Measurements from ENCODE around the gene C4orf17.

C4orf17 gene

DNA sequence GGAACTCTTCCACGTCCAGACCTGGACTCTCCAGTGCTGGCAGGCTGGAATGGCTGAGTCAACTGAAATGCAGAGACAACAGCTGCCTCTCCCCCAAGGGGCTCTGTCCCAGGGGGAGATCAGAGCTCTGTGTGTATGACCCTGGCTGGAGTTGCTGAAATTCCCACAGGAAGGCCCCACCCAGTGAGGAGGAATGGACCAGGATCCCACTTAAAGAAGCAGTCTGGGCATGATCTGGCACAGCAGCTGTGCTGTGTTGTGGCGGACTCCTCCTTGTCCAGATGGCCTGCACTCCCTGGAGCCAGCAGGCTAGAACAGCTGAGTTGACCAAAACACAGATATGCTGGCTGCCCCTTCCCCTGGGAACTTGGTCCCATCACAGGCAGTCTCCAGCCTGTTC lies 25.4 kb downstream of the C4orf17 start:
- no peak for DNase-seq (ENCODE audit: extremely low read depth in 1 of 2, low read depth in 1 of 2)

DNA sequence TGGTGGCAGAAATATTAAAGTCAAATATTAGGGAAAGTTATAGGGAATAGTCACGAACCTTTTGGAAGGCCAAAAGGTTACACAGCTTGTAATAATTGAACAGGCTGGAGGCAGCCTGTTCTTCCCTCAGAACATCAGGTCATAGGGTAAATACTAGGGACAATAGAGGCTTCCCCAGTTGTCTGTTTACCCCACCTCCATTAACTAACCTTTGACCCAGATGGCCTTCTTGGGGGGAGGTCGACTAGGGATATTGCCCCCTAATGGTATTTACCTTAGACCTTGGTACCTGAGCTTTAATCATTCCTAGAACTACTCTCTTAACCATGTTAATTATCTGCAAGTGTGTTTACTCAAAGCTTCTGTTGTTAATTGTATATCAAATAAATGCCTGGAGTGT lies 26.0 kb downstream of the C4orf17 start:
- DNase-seq (ENCODE audit: extremely low read depth in 1 of 2, low read depth in 1 of 2) = no peak

DNA sequence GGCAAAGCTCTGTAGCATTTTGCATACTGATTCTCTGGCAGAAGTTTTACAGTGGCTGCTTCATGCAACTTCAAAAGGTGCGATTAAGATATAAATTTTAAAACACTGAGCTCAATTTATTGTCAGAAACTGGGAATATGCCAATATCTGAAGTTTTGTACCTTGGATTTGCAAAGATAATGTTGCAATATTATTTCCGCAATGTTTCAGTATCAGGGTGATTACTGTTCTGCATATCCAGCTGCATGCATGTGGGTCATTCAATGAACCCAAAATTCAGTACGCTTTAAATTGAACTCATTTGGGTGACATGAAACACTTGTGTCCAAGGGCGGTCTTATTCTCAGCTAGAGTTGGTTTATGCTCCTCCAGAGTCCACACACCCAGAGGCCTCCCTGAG lies 26.9 kb downstream of the C4orf17 start:
- no peak for DNase-seq (ENCODE audit: extremely low read depth in 1 of 2, low read depth in 1 of 2)

DNA sequence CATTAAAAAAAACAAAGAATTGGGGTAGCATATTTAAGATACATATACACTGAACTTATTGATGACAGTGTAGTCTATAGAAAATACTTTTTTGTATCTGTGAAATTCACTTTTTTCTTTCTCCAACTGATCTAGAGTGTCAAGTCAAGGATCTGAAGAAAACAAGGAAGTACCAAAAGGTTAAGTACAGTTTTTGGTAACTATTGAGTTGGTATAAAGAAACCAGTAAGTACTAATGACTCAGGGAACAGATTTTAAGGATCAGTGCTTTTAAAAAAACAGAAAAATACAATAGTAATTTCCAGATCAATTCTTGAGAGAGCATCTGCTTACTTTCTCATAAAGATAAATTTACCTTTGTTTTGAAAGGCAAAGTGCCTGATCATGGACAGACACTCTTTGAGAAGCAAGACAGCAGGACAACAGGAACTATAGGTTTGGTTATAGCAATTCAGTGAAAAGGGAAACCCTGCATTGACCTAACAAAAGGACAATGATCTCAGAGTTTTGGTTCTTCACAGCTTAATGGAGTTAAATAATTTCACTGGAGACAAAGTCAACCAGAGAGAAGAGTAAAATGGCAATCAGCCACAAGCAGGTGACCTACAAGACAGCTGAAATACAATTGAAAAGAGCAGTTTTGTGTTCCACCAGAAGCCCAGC lies 29.6 kb downstream of the C4orf17 start:
- DNase-seq (ENCODE audit: extremely low read depth in 1 of 2, low read depth in 1 of 2) = no peak

DNA sequence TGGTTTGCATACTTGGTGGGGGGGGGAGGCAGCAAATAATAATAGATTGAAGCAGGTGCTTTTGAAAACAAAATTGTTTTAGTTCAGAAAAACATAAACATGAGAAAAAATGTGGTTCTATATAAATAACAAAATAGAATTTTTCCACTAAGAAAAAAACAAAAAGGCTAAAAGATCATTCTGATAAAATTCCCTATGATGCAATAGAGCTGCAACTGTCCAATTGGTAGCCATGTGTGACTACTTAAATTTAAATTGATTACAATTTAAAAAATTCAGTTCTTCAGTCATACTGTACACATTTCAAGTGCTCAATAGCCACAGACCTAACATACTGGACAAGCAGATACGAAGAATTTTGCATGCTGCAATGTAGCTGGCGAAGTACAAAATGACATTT lies 42.1 kb downstream of the C4orf17 start:
- no peak for DNase-seq (ENCODE audit: extremely low read depth in 1 of 2, low read depth in 1 of 2)

DNA sequence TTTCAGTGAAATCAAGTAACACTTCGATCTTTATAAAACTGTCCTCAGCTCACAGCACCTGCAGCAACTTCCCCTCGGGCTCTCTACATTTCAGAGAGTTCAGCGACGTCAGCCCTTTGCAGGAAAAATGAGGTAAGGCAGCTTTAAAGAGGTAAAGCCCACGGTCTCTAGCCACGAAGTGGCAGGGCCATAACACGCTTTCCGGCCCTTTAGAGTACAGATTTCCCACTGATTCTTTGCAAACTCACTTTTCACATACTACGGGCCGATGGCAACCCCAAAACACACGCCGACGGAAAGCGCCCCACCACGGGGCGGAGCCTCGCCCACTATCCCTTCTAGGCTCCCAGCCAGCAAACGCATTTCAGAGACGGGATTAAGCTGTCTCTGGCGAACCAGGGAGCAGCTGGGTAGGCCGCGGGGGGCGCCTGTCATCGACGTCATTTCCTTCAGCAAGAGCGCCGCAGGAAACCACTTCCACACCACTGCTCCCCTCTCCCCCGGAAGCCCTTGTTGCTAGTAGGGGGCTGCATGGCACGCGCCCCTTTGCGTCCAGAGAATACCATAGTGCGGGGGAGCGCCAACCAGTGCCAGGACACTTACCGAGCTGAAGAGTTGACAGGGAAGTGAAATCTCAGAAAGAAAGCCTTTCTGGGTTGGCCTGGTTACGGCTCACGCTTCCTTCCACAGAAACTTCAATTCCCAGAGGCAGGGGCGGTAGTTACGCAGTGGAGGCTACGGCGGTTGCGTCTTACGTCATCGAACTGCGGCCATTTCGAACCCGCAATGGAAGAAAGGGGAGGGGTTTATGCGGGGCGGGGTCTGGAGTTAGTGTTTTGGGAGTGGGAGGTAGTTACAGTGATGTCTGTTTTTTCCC lies 52.7 kb downstream of the C4orf17 start, which contains the start of gene TRMT10A:
Gene TRMT10A, minus strand, starts transcription at position 730 of the 877 bp plus-strand sequence. CDS start 4,701 bp downstream, outside the sequence.
- DNase-seq (ENCODE audit: extremely low read depth in 1 of 2, low read depth in 1 of 2) = peak; percentile 90 to 97

DNA sequence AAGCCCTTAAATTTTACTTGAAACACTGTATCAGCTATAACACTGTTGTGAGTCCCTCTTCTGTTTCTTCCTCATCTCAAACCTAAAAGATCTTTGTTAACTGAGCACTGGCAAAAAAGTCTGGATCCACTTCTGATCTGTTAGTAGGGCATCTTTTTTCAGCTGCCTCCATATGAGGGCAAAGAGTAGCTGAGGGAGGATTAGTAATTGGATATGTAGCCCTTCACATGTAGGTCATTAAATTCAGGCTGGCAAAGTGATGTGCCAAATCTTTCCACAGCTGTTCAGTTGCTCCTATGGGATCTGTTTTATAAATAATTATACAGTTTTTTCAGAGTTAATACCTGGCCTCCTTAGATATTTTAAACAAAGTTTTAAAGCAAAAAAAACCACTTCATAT lies 54.1 kb downstream of the C4orf17 start:
- DNase-seq (ENCODE audit: extremely low read depth in 1 of 2, low read depth in 1 of 2) = no peak

DNA sequence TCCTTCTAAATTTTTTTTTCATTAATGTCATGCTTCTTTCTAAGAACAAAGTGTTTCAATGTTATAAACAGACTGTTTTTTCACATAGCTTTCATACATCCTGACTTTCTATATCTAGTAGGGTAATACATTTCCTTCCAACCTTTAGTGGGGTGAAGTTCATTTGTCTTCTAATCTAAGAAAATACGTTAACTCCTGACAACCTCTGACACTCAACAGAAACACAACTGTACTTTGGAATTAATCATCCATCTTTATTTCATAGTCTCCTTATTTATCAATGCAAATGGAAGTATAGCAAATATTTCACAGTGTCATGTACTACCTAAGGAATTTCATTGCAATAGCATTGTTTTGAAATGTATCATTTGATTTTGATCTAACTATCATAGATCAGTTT lies 61.1 kb downstream of the C4orf17 start:
- DNase-seq (ENCODE audit: extremely low read depth in 1 of 2, low read depth in 1 of 2) = no peak

DNA sequence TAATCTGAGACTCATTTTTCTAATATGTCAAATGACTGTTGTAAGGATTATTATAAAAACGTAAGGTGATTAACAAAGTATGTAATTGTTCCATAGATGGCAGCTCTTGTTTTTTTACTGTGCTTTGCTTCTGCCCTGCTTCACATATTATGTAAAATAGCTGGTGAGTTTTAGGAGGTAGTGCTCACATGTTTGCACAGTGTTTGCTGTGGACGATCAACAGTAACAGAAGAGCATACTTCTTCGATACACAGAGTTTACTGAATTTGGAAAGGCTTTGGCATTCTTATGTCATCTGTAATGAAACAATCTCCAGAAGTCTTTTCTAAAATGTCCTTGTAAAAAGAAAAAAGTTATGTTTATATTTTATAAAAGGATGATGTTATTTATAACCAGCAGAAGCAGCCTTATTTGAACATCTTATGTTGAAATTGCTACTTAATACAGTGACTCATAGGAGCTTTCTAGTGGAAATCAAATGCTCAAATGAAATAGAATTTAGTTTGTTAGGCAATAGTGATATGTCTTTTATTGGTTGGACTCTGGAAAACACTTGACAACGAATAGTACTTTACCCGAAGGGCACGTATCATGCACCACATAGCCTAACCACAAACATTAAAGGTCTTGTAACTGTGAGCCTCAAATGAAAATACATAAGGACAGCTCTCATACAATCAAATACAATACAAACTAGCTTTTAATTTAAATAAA lies 61.9 kb downstream of the C4orf17 start:
- DNase-seq (ENCODE audit: extremely low read depth in 1 of 2, low read depth in 1 of 2) = no peak

DNA sequence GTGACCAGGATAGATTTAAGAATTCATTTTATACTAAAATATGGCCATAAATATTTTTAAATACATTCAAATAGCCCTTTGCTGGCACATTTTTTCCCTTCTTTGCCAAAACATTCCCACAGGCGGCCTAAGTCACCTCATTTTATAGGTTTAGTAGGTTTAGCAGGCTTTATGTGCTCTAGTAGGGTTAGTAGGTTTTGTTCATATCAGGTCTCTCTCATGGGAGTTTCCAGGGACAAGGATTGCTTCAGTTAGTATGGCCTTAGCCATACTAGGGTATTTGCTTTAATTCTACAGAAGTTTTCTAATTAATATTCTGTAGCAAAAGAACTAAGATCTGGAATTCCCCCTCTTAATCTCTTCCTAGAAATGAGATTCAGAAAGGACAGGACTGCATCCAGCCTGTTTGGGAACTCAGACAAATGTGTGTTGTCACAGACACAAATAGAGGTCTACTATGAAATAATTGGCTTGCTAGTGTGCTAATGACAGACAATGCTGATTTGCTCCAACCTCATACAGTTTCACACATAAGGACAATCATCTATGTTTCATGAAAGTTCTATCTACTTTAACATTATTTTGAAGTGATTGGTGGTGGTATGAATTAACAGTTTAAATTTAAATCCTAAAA lies 63.0 kb downstream of the C4orf17 start:
- no peak for DNase-seq (ENCODE audit: extremely low read depth in 1 of 2, low read depth in 1 of 2)

DNA sequence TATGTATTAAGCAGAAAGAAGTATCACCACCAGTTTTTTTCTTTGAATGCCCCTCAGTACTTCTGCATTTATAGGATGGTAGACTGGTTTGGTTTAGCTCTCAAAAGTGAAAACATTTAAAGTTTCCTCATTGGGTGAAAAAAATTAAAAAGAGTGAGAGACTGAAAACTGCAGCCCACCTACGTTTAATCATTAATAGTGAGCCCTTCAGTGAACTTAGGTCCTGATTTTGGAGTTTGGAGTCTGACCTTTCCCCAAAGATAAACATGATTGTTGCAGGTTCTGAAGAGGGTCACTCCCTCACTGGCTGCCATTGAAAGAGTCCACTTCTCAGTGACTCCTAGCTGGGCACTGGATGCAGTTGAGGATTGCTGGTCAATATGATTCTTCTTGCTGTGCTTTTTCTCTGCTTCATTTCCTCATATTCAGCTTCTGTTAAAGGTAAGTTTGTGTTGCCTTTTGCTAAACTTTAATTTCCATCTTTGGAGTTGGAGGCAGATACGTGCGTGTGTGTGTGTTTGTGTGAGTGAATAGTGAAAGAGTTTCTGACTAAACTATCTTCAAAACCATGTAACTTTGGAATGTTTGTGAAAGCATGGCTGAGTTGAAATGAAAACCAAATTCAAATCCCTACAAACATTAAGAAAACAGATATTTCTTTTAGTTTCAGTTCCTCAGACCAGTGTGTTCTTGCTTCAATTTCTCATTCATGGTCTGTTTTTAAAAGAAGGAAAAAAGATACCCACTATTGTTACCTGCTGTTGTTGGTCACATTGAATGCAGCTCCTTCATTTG lies 63.9 kb downstream of the C4orf17 start, which contains the start of gene MTTP:
Gene MTTP, plus strand, starts transcription at position 295 of the 795 bp plus-strand sequence. Its CDS starts 86 bp downstream, at position 381.
- no peak for DNase-seq (ENCODE audit: extremely low read depth in 1 of 2, low read depth in 1 of 2)

DNA sequence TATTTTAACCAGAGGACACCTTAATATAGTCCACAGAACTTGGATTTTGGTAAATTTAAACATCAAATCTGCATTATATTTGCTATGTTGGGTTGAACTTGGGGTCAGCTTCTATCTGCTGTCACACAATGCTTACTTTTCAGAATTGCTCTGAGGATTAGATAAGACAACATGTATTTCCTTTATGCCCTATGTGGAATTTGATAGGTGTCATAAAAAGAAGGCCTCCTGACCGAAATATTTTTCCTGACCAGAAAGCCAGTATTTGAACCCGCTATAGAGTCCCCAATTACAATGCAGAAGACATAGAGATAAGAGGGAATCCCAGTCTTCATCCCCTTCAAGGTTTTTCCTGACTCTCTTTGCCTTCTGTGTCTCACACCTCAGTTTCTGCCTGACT lies 67.9 kb downstream of the C4orf17 start:
- no peak for DNase-seq (ENCODE audit: extremely low read depth in 1 of 2, low read depth in 1 of 2)

DNA sequence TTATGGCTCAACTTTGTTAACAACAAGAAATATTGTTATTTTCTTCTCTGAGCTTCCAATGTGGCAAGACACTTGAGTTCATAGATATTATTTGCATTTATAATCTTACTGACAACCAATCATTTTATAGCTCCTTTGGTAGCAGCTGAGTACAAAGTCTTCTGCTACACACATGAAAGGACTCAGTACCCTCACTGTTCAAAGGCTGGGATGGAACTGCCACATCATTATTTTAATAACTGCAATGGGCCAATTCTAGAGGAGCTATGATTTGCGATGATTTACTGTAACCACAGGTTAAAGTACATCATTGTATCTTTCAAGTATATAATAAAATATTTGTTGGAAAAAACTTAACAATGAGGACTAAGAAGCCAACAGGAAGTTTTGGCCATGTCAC lies 74.7 kb downstream of the C4orf17 start:
- DNase-seq (ENCODE audit: extremely low read depth in 1 of 2, low read depth in 1 of 2) = no peak

DNA sequence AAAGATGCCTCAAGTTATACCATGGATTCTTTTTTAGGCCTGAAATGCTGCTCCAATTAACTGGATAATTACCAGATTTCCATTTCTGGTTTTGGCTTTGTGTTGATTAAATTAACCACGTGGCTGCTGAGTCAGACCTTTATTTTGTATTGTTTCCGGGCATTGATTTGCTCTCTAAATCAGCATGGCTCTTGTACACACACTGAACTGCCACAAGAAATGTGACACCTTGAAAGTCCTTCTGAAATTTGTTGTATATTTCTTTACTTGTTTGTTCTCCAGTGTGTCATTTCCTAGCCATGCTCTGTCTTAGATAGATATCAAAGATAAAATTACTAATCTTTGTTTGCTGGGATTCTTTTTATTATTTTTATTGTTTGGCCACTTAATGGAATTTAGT lies 75.5 kb downstream of the C4orf17 start:
- DNase-seq (ENCODE audit: extremely low read depth in 1 of 2, low read depth in 1 of 2) = no peak

DNA sequence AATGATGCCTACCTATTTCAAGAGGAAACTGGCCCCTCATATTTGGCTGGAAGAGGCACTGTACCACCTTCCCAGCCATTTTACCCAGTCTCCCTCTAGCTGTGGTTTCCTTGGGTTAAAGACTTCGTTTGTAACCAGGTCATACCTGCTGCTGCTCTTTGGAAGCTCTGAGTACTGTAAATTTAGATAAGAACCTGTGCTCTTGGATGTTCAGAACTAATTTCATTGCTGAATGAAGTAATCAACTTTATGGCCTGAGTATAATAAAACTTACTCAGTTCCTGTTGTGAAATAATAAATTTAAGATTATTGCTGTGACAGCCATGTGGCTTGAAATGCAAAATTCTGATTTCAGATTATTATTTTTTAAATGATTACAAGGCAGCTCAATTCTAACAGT lies 76.0 kb downstream of the C4orf17 start:
- no peak for DNase-seq (ENCODE audit: extremely low read depth in 1 of 2, low read depth in 1 of 2)

DNA sequence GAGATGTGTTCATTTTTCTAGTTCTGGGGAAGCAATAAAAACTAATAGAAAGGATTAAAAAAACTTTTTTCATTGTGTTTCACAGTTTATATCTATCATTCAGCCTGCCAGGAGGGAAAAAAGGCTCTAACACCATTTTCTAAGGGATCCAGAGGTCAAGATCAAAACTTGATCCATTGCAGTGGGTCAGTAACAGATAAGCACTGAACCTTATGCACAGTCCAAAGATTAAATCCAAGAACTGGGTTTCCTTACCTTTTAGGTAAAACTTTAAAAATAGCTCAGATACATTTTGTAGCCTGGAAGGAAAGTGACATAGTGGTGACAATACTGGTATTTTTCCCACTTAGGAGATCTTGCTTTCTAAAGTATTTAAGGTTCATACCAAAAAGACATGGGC lies 76.5 kb downstream of the C4orf17 start:
- DNase-seq (ENCODE audit: extremely low read depth in 1 of 2, low read depth in 1 of 2) = no peak

DNA sequence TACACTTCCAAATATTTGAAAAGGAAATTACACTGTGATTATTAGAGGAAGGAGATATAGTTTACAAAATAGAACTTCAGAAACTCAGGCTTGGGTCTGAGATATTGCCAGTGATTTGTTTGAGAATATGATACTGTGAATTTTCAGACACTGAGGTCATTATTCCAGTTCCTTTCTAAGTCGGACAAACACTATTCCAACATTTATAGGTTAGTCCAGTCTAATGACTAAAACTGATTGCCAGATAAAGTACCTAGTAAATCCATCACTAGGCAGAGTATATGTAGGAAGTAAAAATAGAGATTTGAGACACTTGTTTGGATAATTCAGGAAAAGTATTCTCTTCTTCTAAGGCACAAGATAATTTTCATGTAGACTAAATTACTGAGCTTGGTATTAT lies 77.0 kb downstream of the C4orf17 start:
- no peak for DNase-seq (ENCODE audit: extremely low read depth in 1 of 2, low read depth in 1 of 2)

DNA sequence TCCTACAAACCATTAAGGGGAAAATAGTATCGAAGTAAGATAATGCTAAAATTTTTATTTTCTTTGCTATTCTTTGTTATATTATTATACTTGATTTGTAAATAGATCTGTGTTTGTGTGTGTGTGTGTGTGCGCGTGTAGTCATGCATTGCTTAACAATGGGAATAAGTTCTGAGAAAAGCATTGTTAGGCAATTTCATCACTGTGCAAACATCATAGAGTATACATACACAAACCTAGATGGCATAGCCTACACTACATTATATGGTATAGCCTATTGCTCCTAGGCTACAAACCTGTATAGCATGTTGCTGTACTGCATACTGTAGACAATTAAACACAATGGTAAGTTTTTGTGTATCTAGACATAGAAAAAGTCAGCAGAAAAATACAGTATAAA lies 80.9 kb downstream of the C4orf17 start:
- DNase-seq (ENCODE audit: extremely low read depth in 1 of 2, low read depth in 1 of 2) = no peak
